Ishikawa (cell line): ENCODE measurements around the gene PHLDB2.

Source experiments
- CEBPB ChIP-seq: IDR thresholded peaks from 2 replicates; pipeline ENCODE4 v1.6.1; 2012
- CREB1 ChIP-seq: IDR thresholded peaks from 2 replicates; pipeline ENCODE4 v1.6.1; 2012; ENCODE audit warnings: low read depth
- EP300 ChIP-seq: IDR thresholded peaks from 2 replicates; pipeline ENCODE4 v1.6.1; 2012; ENCODE audit warnings: borderline replicate concordance
- FOXM1 ChIP-seq: IDR thresholded peaks from 2 replicates; pipeline ENCODE4 v1.6.1; 2012; ENCODE audit warnings: low read depth, borderline replicate concordance
- MAX ChIP-seq: IDR thresholded peaks from 2 replicates; pipeline ENCODE4 v1.6.1; 2012
- RAD21 ChIP-seq: IDR thresholded peaks from 2 replicates; pipeline ENCODE4 v1.6.1; 2012; ENCODE audit warnings: low read depth
- REST ChIP-seq: IDR thresholded peaks from 2 replicates; pipeline ENCODE4 v1.6.1; 2012; ENCODE audit warnings: low read depth, mild to moderate bottlenecking
- TAF1 ChIP-seq: IDR thresholded peaks from 2 replicates; pipeline ENCODE4 v1.6.1; 2012; ENCODE audit warnings: low read depth, mild to moderate bottlenecking
- TCF12 ChIP-seq: IDR thresholded peaks from 2 replicates; pipeline ENCODE4 v1.6.1; 2012; ENCODE audit warnings: low read depth
- TEAD4 ChIP-seq: IDR thresholded peaks from 2 replicates; pipeline ENCODE4 v1.6.1; 2012
- YY1 ChIP-seq: IDR thresholded peaks from 2 replicates; pipeline ENCODE4 v1.6.1; 2012; ENCODE audit warnings: low read depth
- ZBTB7A ChIP-seq: IDR thresholded peaks from 2 replicates; pipeline ENCODE4 v1.6.1; 2012; ENCODE audit warnings: low read depth
- TF ChIP-seq, protein P1 (sequence below): IDR thresholded peaks from 2 replicates; pipeline ENCODE4 v1.6.1; 2012

- no peak for TF ChIP-seq MAX
- no peak for TF ChIP-seq YY1
- TF ChIP-seq FOXM1 = no peak
- TF ChIP-seq RAD21 = no peak
- no peak for TF ChIP-seq REST
- no peak for TF ChIP-seq TAF1
- no peak for TF ChIP-seq CEBPB
- no peak for TF ChIP-seq TCF12
- no peak for TF ChIP-seq EP300
- TF ChIP-seq, protein P1, sequence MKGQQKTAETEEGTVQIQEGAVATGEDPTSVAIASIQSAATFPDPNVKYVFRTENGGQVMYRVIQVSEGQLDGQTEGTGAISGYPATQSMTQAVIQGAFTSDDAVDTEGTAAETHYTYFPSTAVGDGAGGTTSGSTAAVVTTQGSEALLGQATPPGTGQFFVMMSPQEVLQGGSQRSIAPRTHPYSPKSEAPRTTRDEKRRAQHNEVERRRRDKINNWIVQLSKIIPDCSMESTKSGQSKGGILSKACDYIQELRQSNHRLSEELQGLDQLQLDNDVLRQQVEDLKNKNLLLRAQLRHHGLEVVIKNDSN = no peak
- no peak for TF ChIP-seq ZBTB7A
- TF ChIP-seq TEAD4 = no peak
- TF ChIP-seq CREB1 = no peak
These were observed 423 bp upstream of the PHLDB2 start for GRCh38 chr3:111858642-111859041.
